Activated T-helper 1 cell treated with Interleukin-2 at 50 U/mL for 16 hours (primary cell): ENCODE data around the gene EDAR.

Experiments used
- DNase-seq: peaks from one replicate; pipeline ENCODE4 v3.0.0-alpha.2; 2020; ENCODE audit warnings: low read depth

Gene EDAR

DNA sequence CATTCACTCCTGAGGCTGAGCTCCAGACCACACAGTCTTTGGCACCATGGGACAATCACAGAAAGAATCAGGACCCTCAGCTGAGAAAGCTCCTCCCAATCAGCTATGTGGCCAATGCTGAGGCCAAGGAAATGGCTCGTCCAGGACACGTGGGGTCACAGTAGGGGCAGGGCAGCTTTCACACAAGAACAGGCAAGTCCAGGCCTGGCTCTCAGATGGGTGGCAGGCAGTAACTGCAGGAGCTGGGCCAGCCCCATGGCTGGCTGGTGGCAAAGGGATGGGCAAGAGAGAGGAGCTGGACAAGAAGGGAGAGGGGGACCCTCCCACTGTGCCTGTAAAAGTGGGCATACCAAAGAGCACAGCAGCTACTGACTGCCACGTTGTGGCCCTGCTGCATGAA, 12.2 kb upstream of the EDAR start:
- DNase-seq = no peak

DNA sequence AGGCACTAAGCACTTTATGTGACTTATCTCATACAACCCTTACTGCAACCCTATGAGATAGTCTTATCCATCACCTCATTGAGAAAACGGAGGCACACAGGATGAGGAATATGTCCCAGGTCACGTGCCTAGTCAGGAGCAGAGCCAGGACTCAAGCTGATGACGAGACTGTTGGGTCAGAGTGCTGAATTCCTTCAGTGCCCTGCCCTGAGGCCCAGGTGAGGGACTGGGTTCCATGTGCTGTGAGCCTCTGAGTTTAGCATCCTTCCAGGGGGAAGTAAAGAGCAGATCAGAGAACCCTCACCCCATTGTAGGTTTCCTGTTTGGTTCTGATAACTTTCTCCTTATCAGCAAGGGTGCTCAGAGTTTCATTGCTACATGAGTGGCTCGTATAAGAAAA, 11.7 kb upstream of the EDAR start:
- DNase-seq = no peak

GRCh38 chr2:108998911-108999310, 9.9 kb upstream of the EDAR start:
- no peak for DNase-seq

DNA sequence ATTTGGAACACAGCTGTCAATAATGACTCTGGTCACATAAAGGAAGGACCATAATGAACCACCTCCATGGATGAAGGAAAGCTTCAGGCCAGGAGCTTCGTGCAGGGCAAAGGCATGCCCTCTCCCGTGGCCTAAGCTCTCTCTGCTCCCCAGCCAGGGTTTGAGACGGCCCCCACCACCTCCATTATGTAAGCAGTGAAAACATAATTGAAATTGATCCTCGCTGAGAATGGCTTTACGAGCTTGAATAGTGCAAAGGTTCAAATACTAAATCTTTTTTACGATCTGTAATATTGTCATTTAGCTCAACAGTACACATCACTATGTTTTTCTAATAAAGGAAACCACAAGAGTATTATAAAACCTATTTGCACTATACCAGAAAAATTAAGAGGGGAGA, 5.2 kb upstream of the EDAR start:
- no peak for DNase-seq

- DNase-seq = no peak
Measured at GRCh38 chr2:108993095-108993937, 4.3 kb upstream of the EDAR start.

DNA sequence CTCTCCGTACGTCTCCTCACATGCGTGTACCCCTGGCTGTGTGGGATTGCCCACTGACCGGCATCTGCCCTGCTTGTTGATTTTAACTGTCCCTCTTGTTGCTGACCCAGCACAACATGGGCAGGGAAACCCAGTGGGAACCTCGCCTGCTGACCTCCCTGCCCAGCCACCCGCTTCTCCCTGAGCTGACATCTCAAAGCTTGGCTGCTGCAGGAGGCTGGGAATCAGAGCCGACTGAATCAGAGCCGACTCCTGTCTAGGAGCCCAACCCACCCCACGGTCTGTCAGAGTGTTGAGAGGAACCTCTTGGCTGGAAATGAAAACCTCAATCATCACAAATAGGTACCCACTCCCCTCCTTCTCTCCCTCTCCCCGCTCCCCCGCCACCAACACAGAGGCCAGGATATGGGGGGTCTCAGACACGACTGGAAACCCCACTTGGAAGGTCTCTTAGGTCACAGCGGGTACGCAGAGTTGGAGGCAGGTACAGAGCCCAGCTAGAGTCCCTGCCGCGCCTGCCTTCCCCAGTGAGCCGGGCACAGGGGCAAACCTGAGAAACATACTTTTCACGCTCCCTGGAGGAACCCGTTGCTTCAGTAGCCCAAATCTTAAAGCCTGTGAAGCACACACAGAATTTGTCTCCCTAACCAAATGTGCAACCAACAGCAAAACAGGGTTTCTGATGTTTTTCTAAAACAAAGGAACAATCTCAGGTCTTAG, 784 bp downstream of the EDAR start:
- no peak for DNase-seq

DNA sequence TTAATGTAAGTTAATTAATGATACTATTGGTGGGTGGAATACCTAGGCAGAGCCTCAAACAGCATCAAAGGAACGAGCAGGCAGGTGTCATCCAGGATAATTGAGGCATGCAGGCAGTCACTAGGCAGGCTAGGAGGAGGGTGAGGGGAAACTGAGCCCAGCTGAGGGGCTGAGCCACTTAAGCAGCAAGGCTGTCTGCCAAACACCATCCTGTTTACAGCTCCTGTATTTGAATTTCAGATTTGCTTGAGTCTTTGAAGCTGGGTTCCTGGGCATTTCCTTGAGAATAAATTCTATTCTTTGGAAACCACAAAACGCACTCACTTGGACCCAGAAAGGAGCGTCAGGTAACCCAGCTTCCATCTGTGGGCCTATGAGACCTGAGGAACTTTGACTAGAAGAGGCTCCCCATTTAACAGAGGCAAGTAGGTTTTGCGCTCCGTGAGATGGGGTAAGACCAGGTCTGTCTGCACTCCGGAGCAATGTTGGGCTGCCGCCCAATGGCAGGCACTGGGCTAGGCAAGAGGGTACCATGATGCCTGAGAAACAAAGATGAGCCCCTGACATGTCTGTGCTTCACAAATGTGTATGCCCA, 2.0 kb downstream of the EDAR start:
- DNase-seq = no peak

- DNase-seq = no peak
Measured at GRCh38 chr2:108983610-108984009, 5.4 kb downstream of the EDAR start.

GRCh38 chr2:108983061-108983460, 6.0 kb downstream of the EDAR start:
- no peak for DNase-seq

GRCh38 chr2:108982259-108982679, 6.8 kb downstream of the EDAR start:
- DNase-seq = no peak

- no peak for DNase-seq
Measured at GRCh38 chr2:108981846-108982245, 7.2 kb downstream of the EDAR start.

GRCh38 chr2:108980076-108980475, 8.9 kb downstream of the EDAR start:
- DNase-seq = no peak

GRCh38 chr2:108979461-108979860, 9.6 kb downstream of the EDAR start:
- DNase-seq = no peak

GRCh38 chr2:108978709-108979111, 10.3 kb downstream of the EDAR start:
- no peak for DNase-seq

- DNase-seq = no peak
Measured at GRCh38 chr2:108975613-108976435, 13.2 kb downstream of the EDAR start.

GRCh38 chr2:108974674-108975073, 14.3 kb downstream of the EDAR start:
- no peak for DNase-seq

DNA sequence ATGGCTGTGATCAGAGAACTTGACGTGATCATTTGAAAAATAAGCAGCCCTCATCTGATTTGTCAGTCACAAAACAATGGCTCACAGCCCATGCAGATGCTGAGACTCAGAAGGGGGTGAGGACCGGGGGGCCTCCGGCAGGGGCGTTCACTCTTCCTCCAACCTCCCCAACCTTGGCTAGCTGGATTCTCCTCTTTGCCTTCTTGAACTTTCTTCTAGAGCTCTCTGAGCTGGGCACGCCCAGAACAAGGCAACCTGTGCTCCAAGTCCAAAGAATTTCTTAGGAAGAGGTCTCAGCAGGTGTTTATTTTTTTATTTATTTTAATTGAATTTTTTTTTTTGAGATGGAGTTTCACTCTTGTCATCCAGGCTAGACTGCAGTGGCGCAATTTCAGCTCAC, 16.4 kb downstream of the EDAR start:
- DNase-seq = no peak

DNA sequence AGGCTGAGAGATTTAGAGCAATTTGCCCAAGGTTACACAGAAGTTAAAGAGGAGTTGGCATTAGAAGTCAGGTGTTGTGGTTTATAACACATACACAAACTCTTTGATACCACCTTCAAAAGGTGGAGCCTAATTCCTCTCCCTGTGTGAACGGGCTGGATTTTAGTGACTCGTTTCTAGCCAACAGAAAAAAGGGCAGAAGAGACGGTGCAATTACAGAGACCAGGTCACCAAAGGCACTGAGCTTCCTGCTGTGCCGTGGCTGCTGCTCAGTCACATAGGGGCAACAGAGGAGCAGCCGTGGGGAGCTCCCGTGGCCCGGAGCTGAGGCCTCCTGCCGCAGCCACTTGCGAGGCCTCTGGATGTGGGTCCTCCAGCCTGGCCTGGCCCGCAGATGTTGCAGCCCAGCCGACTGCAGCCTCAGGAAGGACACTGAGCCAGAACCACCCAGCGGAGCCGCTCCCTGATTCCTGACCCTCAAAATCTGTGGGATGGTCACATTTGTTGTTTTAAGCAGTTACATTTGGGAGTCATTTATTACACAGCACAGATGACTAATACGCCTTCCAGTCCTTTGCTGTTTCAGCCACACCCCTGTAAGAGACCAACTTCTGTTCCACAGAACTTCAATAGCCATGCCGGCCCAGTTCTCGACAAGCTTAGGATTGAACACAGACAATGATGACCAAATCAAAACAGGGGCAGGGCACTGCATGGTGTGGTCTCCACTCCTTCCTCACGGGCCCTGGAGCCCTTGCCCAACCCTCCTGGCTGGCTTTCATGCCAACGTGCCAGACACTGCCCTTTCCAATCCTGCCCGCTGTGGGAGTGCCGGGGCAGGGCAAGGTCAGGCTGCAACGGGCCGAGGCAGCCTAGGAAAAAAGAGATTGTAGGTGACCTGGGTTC, 17.1 kb downstream of the EDAR start:
- DNase-seq = no peak

DNA sequence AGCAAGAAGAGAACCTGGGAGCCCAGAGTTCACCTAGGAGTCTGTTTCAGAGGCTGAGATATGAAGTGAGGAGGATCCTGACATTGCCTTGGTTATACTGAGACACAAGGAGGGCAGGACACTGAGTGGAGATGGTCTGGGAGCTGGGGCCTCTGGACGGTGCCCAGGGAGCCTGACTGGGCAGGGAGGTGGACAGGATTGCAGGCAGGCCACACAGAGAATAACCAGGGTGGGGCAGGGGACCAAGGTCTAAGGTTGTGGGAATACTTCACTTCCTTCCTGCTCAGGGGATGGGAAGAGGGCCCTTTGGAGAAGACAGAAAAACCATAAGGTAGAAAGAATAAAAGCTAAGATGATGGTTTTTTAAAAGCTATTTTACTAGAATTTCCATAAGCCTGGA, 18.7 kb downstream of the EDAR start:
- no peak for DNase-seq

- no peak for DNase-seq
Measured at GRCh38 chr2:108969856-108970255, 19.2 kb downstream of the EDAR start.

DNA sequence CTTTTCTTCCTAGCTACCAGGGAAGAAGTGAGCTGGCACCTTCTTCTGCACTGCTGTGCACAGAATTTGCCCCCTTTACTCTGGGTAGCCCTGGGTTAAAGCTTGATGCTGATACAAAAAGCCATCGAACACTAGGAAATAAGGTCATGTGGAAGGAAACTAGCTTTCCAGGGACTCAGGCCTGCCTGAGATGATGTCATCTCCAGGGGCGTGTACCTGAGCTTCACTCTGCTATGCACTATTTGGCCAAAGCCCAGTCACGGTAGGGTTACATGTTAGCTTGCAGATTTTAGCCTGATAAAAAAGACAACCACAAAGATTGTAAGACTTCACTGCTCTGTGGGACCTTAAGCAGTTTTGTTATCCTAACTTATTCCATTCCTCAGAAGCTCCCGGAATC, 20.4 kb downstream of the EDAR start:
- no peak for DNase-seq
